Measurements from ENCODE around the gene DAB2IP.

The DAB2IP gene

GRCh38 chr9:121650217-121651007 is 1.0 kb upstream of the DAB2IP start:
- Histone ChIP-seq H3K4me2 (peak overlapping the region; percentile 98), H3K4me3 (0 out of 2 replicates have a peak overlapping the region, but pooled peaks have one; percentile 7), H3K9me3 (no peaks in the 10 kb centered on the region), H3K4me1 (peaks cover 73% of the 10 kb centered on the region), H3K27ac (no peak overlapping the region), H3K27me3 (peaks cover 40% of the 10 kb centered on the region), H3K9ac (no peak overlapping the region), H3K36me3 (no peaks in the 10 kb centered on the region), H4K20me1 (peaks cover 24% of the 10 kb centered on the region)
- no peak for TF ChIP-seq Cebpa-rat (IDR thresholded peaks at IDR 0.05)

DNA sequence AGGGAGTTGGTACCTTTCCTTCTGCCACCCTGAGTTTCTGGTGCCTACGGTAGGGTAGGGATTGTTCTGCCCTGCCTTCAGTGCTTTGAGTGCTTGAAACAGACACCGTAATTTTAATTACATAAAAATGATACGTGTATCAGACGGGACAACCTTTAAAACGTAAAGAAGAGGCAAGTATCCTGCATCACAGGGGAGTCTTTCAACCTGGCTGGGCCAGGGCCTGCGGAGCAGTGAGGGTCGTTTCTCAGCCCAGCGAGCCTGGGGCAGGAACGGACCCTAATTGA is 483 bp upstream of the DAB2IP start:
- peak overlapping the region; percentile 69; the same call in 1 of the 2 replicates for H3K27ac ChIP-seq

GRCh38 chr9:121652021-121652837 is 795 bp downstream of the DAB2IP start:
- peak overlapping the region; percentile 69 for H3K27ac ChIP-seq
- TF ChIP-seq Cebpa-rat (IDR thresholded peaks at IDR 0.05): no peak
- H4K20me1 ChIP-seq: peaks cover 39% of the 10 kb centered on the region
- H3K9ac ChIP-seq: peak overlapping the region; percentile 82
- peaks cover 61% of the 10 kb centered on the region for H3K4me1 ChIP-seq
- no peaks in the 10 kb centered on the region for H3K9me3 ChIP-seq
- H3K4me3 ChIP-seq: peak overlapping the region; percentile 82
- peaks cover 40% of the 10 kb centered on the region for H3K27me3 ChIP-seq
- H3K4me2 ChIP-seq: peak overlapping the region; percentile 98
- peaks cover 4% of the 10 kb centered on the region; the same call in 1 of the 2 replicates for H3K36me3 ChIP-seq

More for the DNA sequence above, 483 bp upstream of the DAB2IP start:
- Histone ChIP-seq H3K36me3 (no peaks in the 10 kb centered on the region), H4K20me1 (peaks cover 28% of the 10 kb centered on the region), H3K4me2 (peak overlapping the region; percentile 98), H3K27me3 (peaks cover 40% of the 10 kb centered on the region), H3K9me3 (no peaks in the 10 kb centered on the region), H3K4me1 (peaks cover 68% of the 10 kb centered on the region), H3K4me3 (peak overlapping the region; percentile 82), H3K9ac (peak overlapping the region; percentile 82; the same call in 1 of the 2 replicates)
- no peak for TF ChIP-seq Cebpa-rat (IDR thresholded peaks at IDR 0.05)

DNA sequence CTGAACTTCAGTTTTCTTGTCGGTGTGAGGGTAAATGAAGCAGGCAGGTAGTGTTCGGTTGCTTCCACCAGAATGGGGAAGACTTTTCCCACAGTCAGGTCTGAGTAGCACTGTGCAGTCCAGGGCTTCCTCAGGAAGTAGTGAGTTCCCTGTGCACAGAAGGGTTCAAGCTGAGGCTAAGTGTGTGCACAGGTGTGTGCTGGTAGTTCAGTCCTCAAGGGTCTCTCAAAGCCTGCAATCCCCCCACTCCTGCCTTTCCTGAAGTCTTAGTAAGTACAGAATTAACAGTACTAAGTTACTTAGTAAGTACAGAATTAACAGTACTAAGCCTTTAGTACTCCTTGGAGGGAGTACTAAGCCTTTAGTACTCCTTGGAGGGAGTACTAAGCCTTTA is 1.4 kb downstream of the DAB2IP start:
- H3K27ac ChIP-seq: no peak overlapping the region

GRCh38 chr9:121654499-121655140 is 3.2 kb downstream of the DAB2IP start:
- Histone ChIP-seq H3K9ac (no peak overlapping the region), H3K27me3 (peaks cover 36% of the 10 kb centered on the region), H3K36me3 (peaks cover 4% of the 10 kb centered on the region; the same call in 1 of the 2 replicates), H3K4me2 (no peak overlapping the region), H3K4me1 (peaks cover 53% of the 10 kb centered on the region), H3K4me3 (no peak overlapping the region), H4K20me1 (peaks cover 55% of the 10 kb centered on the region), H3K9me3 (no peaks in the 10 kb centered on the region), H3K27ac (no peak overlapping the region)
- no peak for TF ChIP-seq Cebpa-rat (IDR thresholded peaks at IDR 0.05)

More for the DNA sequence above, 1.4 kb downstream of the DAB2IP start:
- no peaks in the 10 kb centered on the region for H3K9me3 ChIP-seq
- peaks cover 4% of the 10 kb centered on the region; the same call in 1 of the 2 replicates for H3K36me3 ChIP-seq
- peaks cover 40% of the 10 kb centered on the region for H3K27me3 ChIP-seq
- peak overlapping the region; percentile 82 for H3K9ac ChIP-seq
- H3K4me2 ChIP-seq: peak overlapping the region; percentile 98
- H3K4me3 ChIP-seq: peak overlapping the region; percentile 82
- no peak for TF ChIP-seq Cebpa-rat (IDR thresholded peaks at IDR 0.05)
- H3K4me1 ChIP-seq: peaks cover 63% of the 10 kb centered on the region
- H4K20me1 ChIP-seq: peaks cover 45% of the 10 kb centered on the region

- no peak overlapping the region for H3K4me3 ChIP-seq
- no peak overlapping the region for H3K4me2 ChIP-seq
- H3K9ac ChIP-seq: no peak overlapping the region
- H3K27ac ChIP-seq: no peak overlapping the region
- H3K36me3 ChIP-seq: peaks cover 4% of the 10 kb centered on the region; the same call in 1 of the 2 replicates
- H3K9me3 ChIP-seq: no peaks in the 10 kb centered on the region
- peaks cover 36% of the 10 kb centered on the region for H3K27me3 ChIP-seq
- H4K20me1 ChIP-seq: peaks cover 62% of the 10 kb centered on the region
- no peak for TF ChIP-seq Cebpa-rat (IDR thresholded peaks at IDR 0.05)
- H3K4me1 ChIP-seq: peaks cover 46% of the 10 kb centered on the region
Observed at GRCh38 chr9:121655231-121655755, 3.9 kb downstream of the DAB2IP start.

DNA sequence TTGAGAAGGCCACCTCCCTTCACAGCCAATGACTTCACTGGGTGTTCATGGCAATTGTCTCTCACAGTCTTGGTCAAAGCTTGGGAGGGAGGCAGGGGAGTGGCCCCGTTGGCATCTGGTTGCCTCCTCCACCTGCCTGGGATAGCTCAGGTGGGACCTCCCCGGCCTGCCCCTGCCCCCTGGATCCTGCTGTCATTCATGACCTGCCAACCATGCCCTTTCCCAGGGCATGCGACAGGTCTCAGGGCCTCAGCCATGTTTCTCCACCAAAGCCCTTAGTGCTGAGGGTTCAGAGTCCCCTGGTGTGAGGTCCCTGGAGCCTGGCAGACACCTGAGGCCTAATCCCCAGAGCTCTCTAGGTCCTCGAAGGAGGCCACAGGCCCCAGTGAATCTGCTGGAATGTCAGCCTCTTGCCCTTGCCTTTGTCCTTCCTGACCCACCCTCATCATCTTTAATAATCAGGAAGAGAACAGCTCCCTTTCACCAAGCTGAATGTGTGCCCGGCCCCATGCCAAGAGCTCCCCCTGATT is 5.6 kb downstream of the DAB2IP start:
- Histone ChIP-seq H3K27ac (no peak overlapping the region), H3K36me3 (peaks cover 4% of the 10 kb centered on the region; the same call in 1 of the 2 replicates), H3K4me3 (no peak overlapping the region), H3K4me2 (no peak overlapping the region), H3K4me1 (peaks cover 32% of the 10 kb centered on the region), H4K20me1 (peaks cover 75% of the 10 kb centered on the region), H3K9me3 (no peaks in the 10 kb centered on the region), H3K9ac (no peak overlapping the region), H3K27me3 (peaks cover 20% of the 10 kb centered on the region)
- no peak for TF ChIP-seq Cebpa-rat (IDR thresholded peaks at IDR 0.05)

DNA sequence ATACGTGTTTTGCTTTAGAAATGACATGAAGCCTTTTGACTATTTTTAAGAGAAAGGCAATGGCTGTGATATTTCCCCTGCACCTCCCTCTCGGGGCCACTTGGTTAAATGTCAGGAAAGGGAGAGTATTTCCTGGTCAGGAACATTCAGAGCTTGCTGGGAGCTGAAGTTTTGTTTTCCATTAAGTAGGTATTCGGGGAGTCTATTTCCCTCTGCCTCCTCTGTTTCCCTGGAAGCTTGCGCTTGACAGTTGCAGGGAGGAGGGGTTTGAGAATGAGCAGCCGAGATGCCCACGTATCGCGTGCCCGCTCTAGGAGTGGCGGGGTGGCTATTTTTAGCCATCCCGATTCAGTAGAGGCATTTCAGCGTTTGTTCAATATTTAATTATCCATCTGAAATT is 6.7 kb downstream of the DAB2IP start:
- no peak overlapping the region for H3K4me3 ChIP-seq
- H3K4me2 ChIP-seq: peak overlapping the region; percentile 30; the same call in 1 of the 2 replicates

DNA sequence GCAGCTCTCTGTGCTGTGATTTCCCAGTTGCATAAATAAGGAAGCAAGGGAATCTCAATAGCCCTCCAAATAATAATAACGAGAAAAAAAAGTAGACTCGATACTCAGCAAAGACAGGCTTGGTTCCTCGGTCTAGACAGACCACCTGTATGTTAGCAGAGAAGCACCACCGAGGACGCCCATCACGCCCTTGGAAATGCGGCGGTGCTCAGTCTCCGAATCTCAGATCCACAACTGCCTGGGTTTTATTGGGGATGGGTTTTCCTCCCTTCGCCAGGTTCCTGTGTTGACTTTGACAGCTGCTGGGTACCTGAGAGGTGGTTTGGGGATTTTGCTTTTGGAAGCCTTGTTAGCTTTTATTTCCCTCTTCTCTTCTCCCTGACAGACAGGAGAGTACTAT is 7.2 kb downstream of the DAB2IP start:
- TF ChIP-seq Cebpa-rat (IDR thresholded peaks at IDR 0.05): no peak
- no peaks in the 10 kb centered on the region for H3K9me3 ChIP-seq
- no peak overlapping the region for H3K4me2 ChIP-seq
- H3K36me3 ChIP-seq: peaks cover 4% of the 10 kb centered on the region; the same call in 1 of the 2 replicates
- no peak overlapping the region for H3K9ac ChIP-seq
- peaks cover 16% of the 10 kb centered on the region for H3K4me1 ChIP-seq
- H3K27me3 ChIP-seq: peaks cover 4% of the 10 kb centered on the region; the same call in 1 of the 2 replicates
- H3K27ac ChIP-seq: no peak overlapping the region
- H4K20me1 ChIP-seq: peaks cover 66% of the 10 kb centered on the region
- no peak overlapping the region for H3K4me3 ChIP-seq

More for the DNA sequence above, 6.7 kb downstream of the DAB2IP start:
- H3K9ac ChIP-seq: no peak overlapping the region
- H3K27ac ChIP-seq: no peak overlapping the region
- H4K20me1 ChIP-seq: peaks cover 71% of the 10 kb centered on the region
- H3K27me3 ChIP-seq: peaks cover 8% of the 10 kb centered on the region
- peaks cover 4% of the 10 kb centered on the region; the same call in 1 of the 2 replicates for H3K36me3 ChIP-seq
- H3K4me1 ChIP-seq: peaks cover 21% of the 10 kb centered on the region
- H3K9me3 ChIP-seq: no peaks in the 10 kb centered on the region
- TF ChIP-seq Cebpa-rat (IDR thresholded peaks at IDR 0.05): no peak

Data from BLaER1 (cell line).